ENCODE results near the gene PHACTR1.
"Not testable (repeated sequence)": the region's sequence is repeated elsewhere in the genome, so short reads cannot be mapped to it uniquely, and the experiment has no call there.

The PHACTR1 gene

DNA sequence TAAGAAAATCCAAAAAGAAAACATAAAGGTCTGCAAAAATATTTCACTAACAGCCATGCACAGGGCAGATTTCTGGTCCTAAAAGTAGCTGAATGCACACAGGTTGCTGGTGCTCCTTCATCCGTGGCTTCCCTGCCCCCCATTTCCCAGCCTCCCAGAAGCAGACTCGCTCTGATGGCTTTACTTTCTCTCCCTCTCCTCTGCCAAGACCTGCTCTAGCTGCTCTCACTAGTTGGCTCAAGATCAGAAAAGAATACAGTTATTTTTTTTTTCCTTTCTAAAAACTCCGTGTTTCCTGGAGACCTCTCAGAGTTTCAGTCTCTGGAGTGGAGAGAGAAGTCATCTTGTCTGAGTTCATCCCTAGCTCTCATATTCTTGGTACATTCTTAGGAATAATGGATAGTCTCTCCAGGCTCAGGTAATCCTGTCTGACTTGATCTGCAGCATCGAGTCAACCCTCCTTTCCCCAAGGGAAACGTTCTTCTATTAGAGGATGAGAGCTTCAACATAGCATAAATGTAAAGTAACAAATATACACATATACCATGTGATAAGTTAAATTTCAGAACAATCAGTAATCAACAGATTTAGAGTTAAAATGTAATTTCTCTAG lies 397.5 kb downstream of the PHACTR1 start:
- no peak for FAIRE-seq
- TF ChIP-seq TAF1 (IDR thresholded peaks at IDR 0.05; ENCODE audit: borderline replicate concordance, low read depth, low read length) (no peak), POLR2A (IDR thresholded peaks at IDR 0.05; ENCODE audit: low read depth, low read length) (no peak), POLR2AphosphoS5 (IDR thresholded peaks at IDR 0.05; ENCODE audit: low read depth, low read length) (no peak)
- no peak for DNase-seq (ENCODE audit: insufficient read length)

GRCh38 chr6:13116155-13116554 lies 399.6 kb downstream of the PHACTR1 start:
- DNase-seq (ENCODE audit: insufficient read length) (no peak), FAIRE-seq (peak; percentile 44)
- TF ChIP-seq POLR2A (IDR thresholded peaks at IDR 0.05; ENCODE audit: low read depth, low read length): no peak
- no peak for TF ChIP-seq TAF1 (IDR thresholded peaks at IDR 0.05; ENCODE audit: borderline replicate concordance, low read depth, low read length)
- no peak for TF ChIP-seq POLR2AphosphoS5 (IDR thresholded peaks at IDR 0.05; ENCODE audit: low read depth, low read length)

DNA sequence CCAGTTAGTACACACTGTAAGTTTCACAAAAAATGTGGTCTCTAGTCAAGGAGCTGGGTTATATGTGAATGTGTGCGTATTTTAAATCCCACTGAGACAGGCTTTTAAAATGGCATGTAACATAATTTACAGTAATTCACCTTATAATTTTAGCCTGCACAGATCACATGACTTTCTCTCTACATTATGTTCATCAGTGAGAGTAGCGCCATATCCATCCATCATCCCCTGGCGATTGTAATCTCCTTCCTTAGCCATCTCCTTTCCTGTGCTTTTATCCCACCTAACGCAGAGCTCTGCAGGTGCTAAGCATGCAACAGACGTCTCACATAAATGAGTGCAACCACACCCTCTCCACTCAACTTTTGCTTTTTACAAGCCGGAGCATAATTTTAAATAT lies 401.0 kb downstream of the PHACTR1 start:
- DNase-seq (ENCODE audit: insufficient read length) (no peak), FAIRE-seq (no peak)
- TF ChIP-seq POLR2A (IDR thresholded peaks at IDR 0.05; ENCODE audit: low read depth, low read length) (no peak), TAF1 (IDR thresholded peaks at IDR 0.05; ENCODE audit: borderline replicate concordance, low read depth, low read length) (no peak), POLR2AphosphoS5 (IDR thresholded peaks at IDR 0.05; ENCODE audit: low read depth, low read length) (no peak)

DNA sequence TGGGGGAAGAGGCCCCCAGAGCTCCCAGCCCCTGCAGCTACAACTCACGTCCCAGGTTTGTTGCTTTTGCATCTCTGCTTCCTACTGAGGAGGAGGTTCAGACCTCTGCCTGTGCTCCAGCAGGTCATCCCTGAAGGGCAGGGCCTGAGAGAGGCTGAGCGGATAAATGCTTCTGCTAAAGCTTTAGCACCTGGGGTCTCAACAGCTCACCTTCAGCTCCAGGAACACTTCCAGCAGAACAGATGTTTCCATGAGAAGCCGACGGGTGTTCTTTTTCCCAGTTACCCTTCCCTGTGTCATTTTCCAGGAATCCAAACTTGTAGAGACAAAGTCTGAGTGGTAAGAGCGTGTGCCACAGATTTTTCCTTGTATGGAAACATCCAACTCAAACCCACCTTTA lies 403.0 kb downstream of the PHACTR1 start:
- TF ChIP-seq POLR2AphosphoS5 (IDR thresholded peaks at IDR 0.05; ENCODE audit: low read depth, low read length) (no peak), POLR2A (IDR thresholded peaks at IDR 0.05; ENCODE audit: low read depth, low read length) (no peak), TAF1 (IDR thresholded peaks at IDR 0.05; ENCODE audit: borderline replicate concordance, low read depth, low read length) (no peak)
- FAIRE-seq (no peak), DNase-seq (ENCODE audit: insufficient read length) (no peak)

GRCh38 chr6:13120483-13121482 lies 404.2 kb downstream of the PHACTR1 start:
- TF ChIP-seq POLR2AphosphoS5 (IDR thresholded peaks at IDR 0.05; ENCODE audit: low read depth, low read length) (no peak), TAF1 (IDR thresholded peaks at IDR 0.05; ENCODE audit: borderline replicate concordance, low read depth, low read length) (no peak), POLR2A (IDR thresholded peaks at IDR 0.05; ENCODE audit: low read depth, low read length) (no peak)
- DNase-seq (ENCODE audit: insufficient read length) (no peak), FAIRE-seq (no peak)

DNA sequence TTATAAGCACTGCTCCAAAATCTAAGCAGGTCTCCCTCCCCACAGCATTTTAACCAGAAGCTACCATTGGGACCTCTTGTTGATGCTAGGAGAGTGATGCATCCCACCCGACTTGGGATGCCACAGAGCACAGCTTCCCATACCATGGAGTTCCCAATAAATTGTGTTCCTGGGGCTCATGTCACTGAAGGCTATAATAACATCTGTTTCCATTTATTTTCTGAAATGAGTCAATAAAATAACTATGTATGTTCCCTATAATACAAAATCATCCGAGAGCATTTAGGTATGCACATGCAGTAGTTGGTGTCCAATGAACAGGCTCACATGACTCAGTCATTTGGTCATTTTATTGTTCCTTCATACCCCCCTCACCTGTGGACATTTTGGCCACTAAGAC lies 407.6 kb downstream of the PHACTR1 start:
- DNase-seq (ENCODE audit: insufficient read length) (no peak), FAIRE-seq (no peak)
- no peak for TF ChIP-seq POLR2AphosphoS5 (IDR thresholded peaks at IDR 0.05; ENCODE audit: low read depth, low read length)
- TF ChIP-seq POLR2A (IDR thresholded peaks at IDR 0.05; ENCODE audit: low read depth, low read length): no peak
- no peak for TF ChIP-seq TAF1 (IDR thresholded peaks at IDR 0.05; ENCODE audit: borderline replicate concordance, low read depth, low read length)

GRCh38 chr6:13125841-13126240 lies 409.3 kb downstream of the PHACTR1 start:
- no peak for FAIRE-seq

GRCh38 chr6:13131935-13132661 lies 415.5 kb downstream of the PHACTR1 start:
- TF ChIP-seq POLR2A (IDR thresholded peaks at IDR 0.05; ENCODE audit: low read depth, low read length) (no peak), POLR2AphosphoS5 (IDR thresholded peaks at IDR 0.05; ENCODE audit: low read depth, low read length) (no peak), TAF1 (IDR thresholded peaks at IDR 0.05; ENCODE audit: borderline replicate concordance, low read depth, low read length) (no peak)
- no peak for FAIRE-seq
- no peak for DNase-seq (ENCODE audit: insufficient read length)

More at GRCh38 chr6:13125841-13126240, 409.3 kb downstream of the PHACTR1 start:
- TF ChIP-seq POLR2A (IDR thresholded peaks at IDR 0.05; ENCODE audit: low read depth, low read length): no peak
- TF ChIP-seq TAF1 (IDR thresholded peaks at IDR 0.05; ENCODE audit: borderline replicate concordance, low read depth, low read length): no peak
- no peak for TF ChIP-seq POLR2AphosphoS5 (IDR thresholded peaks at IDR 0.05; ENCODE audit: low read depth, low read length)
- no peak for DNase-seq (ENCODE audit: insufficient read length)

- FAIRE-seq; DNase-seq (ENCODE audit: insufficient read length): not testable (repeated sequence)
Measured at GRCh38 chr6:13133894-13134293, 417.3 kb downstream of the PHACTR1 start.

DNA sequence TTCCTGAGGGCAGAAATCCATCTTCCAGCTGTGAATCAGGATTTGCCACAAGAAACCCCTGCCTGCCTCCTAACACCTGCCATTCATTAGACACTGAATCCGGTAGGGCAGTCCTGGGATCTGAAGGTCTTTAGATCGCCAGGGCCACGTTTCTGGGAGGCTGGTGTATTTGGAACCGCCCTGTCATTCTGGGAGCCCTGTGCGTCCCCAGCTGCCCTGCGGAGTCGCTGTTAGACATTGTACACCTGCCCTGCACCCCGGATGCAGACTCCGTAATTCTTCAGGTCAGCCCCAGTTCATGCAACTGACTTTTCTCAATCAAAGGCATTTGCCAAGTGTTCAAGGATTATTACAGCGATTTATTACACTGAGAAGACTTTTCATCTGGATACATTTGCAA lies 418.6 kb downstream of the PHACTR1 start:
- no peak for DNase-seq (ENCODE audit: insufficient read length)
- TF ChIP-seq POLR2AphosphoS5 (IDR thresholded peaks at IDR 0.05; ENCODE audit: low read depth, low read length): no peak
- no peak for TF ChIP-seq TAF1 (IDR thresholded peaks at IDR 0.05; ENCODE audit: borderline replicate concordance, low read depth, low read length)
- no peak for TF ChIP-seq POLR2A (IDR thresholded peaks at IDR 0.05; ENCODE audit: low read depth, low read length)
- no peak for FAIRE-seq

DNA sequence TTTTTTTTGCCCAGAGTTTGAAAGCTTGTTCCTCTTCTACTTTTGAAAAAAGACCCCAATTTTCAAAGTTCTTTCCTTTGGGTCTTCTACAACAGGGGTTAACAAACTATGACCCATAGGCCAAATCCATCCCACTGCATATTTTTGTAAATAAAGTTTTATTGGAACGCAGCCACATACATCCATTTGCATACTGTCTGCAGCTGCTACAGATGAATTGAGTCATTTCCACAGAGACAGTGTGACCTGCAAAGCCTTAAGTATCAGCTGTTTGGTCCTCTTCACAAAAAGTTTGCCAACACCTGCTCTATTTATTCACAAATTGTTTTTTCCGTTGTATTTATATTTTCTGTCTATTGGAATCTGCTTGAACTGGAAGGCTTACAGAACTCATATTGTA lies 422.6 kb downstream of the PHACTR1 start:
- TF ChIP-seq POLR2AphosphoS5 (IDR thresholded peaks at IDR 0.05; ENCODE audit: low read depth, low read length): no peak
- no peak for TF ChIP-seq POLR2A (IDR thresholded peaks at IDR 0.05; ENCODE audit: low read depth, low read length)
- TF ChIP-seq TAF1 (IDR thresholded peaks at IDR 0.05; ENCODE audit: borderline replicate concordance, low read depth, low read length): no peak
- DNase-seq (ENCODE audit: insufficient read length) (no peak), FAIRE-seq (no peak)

Data from GM12892 (cell line).